HG02981 (cell line): ENCODE measurements around the gene FAM169A.
"Not testable (repeated sequence)": the region's sequence is repeated elsewhere in the genome, so short reads cannot be mapped to it uniquely, and the experiment has no call there.

Source experiments
- ATAC-seq: cut with Tn5 transposase; IDR thresholded peaks from one replicate; pipeline ENCODE4 v1.9.1; 2021; ENCODE audit warnings: mild to moderate bottlenecking, moderate library complexity; ENCODE audit not compliant: unreplicated experiment

Gene FAM169A

GRCh38 chr5:74865804-74866595 is at the start of gene FAM169A:
FAM169A (minus strand) TSS chr5:74866387; CDS start chr5:74841676, 24,711 bp downstream.
- ATAC-seq = peak; percentile 55

GRCh38 chr5:74915488-74915887 is 49.3 kb upstream of the FAM169A start:
- ATAC-seq = no peak

GRCh38 chr5:74911421-74911820 is 45.2 kb upstream of the FAM169A start:
- ATAC-seq = not testable (repeated sequence)

GRCh38 chr5:74909888-74910287 is 43.7 kb upstream of the FAM169A start:
- not testable (repeated sequence) for ATAC-seq

- ATAC-seq = not testable (repeated sequence)
These were observed 42.0 kb upstream of the FAM169A start for GRCh38 chr5:74908237-74908636.

- not testable (repeated sequence) for ATAC-seq
These were observed 38.5 kb upstream of the FAM169A start for GRCh38 chr5:74904713-74905112.

GRCh38 chr5:74903165-74903787 is 37.1 kb upstream of the FAM169A start:
- ATAC-seq = no peak

GRCh38 chr5:74897049-74897448 is 30.9 kb upstream of the FAM169A start:
- ATAC-seq = no peak

GRCh38 chr5:74895906-74896305 is 29.7 kb upstream of the FAM169A start:
- no peak for ATAC-seq

- no peak for ATAC-seq
These were observed 28.2 kb upstream of the FAM169A start for GRCh38 chr5:74894351-74894750.

- no peak for ATAC-seq
These were observed 26.7 kb upstream of the FAM169A start for GRCh38 chr5:74892921-74893320.

- no peak for ATAC-seq
These were observed 23.4 kb upstream of the FAM169A start for GRCh38 chr5:74889523-74890105.

GRCh38 chr5:74888117-74888516 is 21.9 kb upstream of the FAM169A start:
- ATAC-seq = no peak

- ATAC-seq = no peak
These were observed 19.0 kb upstream of the FAM169A start for GRCh38 chr5:74885170-74885569.

- ATAC-seq = not testable (repeated sequence)
These were observed 16.4 kb upstream of the FAM169A start for GRCh38 chr5:74882379-74883134.

- ATAC-seq = no peak
These were observed 11.6 kb upstream of the FAM169A start for GRCh38 chr5:74877624-74878304.

GRCh38 chr5:74875994-74876791 is 10.0 kb upstream of the FAM169A start:
- no peak for ATAC-seq

- ATAC-seq = no peak
These were observed 7.5 kb upstream of the FAM169A start for GRCh38 chr5:74873525-74874249.
